Prostate gland (tissue), 2 donors: Measurements from ENCODE around the gene TMEM231.
"Not testable (repeated sequence)": the region's sequence is repeated elsewhere in the genome, so short reads cannot be mapped to it uniquely, and the experiment has no call there.

Experiments used
- CTCF ChIP-seq, 4 experiments: fragments of 200-600 bp in 2 of 4; fragments of 450-650 bp in 2 of 4; sonication (generic) in 2 of 4; IDR thresholded peaks; 1 replicate in 3 of 4; 2 replicates in 1 of 4; pipeline ENCODE4 v1.5.1; 2016 to 2019; ENCODE audit warnings: antibody characterized with exemption in 4 of 4, mild to moderate bottlenecking in 2 of 4, moderate library complexity in 2 of 4
- POLR2A ChIP-seq: fragments of 450-650 bp; IDR thresholded peaks from one replicate; pipeline ENCODE4 v1.6.1; 2016; ENCODE audit warnings: antibody characterized with exemption, mild to moderate bottlenecking

GRCh38 chr16:75501820-75502219, 54.2 kb downstream of the TMEM231 start:
- not testable (repeated sequence) for TF ChIP-seq POLR2A; CTCF (IDR thresholded peaks at IDR 0.05)
